ENCODE results near the gene ACBD7. TPM values are rescaled to one million over a fixed set of nuclear protein-coding genes. Genes with fewer than 3 reads are reported as not detected.

ACBD7 gene
- total RNA-seq, 1 experiment from 2014 or later, result 8.9 TPM

- H3K9me3 ChIP-seq (replicated peaks), result 0 out of 2 replicates have a peak, but pooled peaks cover 2% of the 10 kb centered on the region
- no peak overlapping the region for H3K27ac ChIP-seq
- no peaks in the 10 kb centered on the region for H3K27me3 ChIP-seq
- H3K4me1 ChIP-seq, result no peaks in the 10 kb centered on the region
- no peak overlapping the region for H3K4me3 ChIP-seq
- no peak for DNase-seq
- H3K36me3 ChIP-seq, result no peaks in the 10 kb centered on the region
Observed at GRCh38 chr10:15067154-15067553, 21.4 kb downstream of the ACBD7 start.

- Histone ChIP-seq H3K27ac (no peak overlapping the region), H3K4me1 (no peaks in the 10 kb centered on the region), H3K9me3 (replicated peaks) (0 out of 2 replicates have a peak, but pooled peaks cover 2% of the 10 kb centered on the region), H3K4me3 (no peak overlapping the region), H3K36me3 (no peaks in the 10 kb centered on the region), H3K27me3 (no peaks in the 10 kb centered on the region)
- DNase-seq, result no peak
Observed at GRCh38 chr10:15060638-15061037, 27.9 kb downstream of the ACBD7 start.

GRCh38 chr10:15059914-15060313, 28.7 kb downstream of the ACBD7 start:
- no peak overlapping the region for H3K27ac ChIP-seq
- H3K9me3 ChIP-seq (replicated peaks), result no peaks in the 10 kb centered on the region
- H3K4me1 ChIP-seq, result no peaks in the 10 kb centered on the region
- no peak overlapping the region for H3K4me3 ChIP-seq
- H3K36me3 ChIP-seq, result no peaks in the 10 kb centered on the region
- DNase-seq, result no peak
- H3K27me3 ChIP-seq, result no peaks in the 10 kb centered on the region

GRCh38 chr10:15058689-15059088, 29.9 kb downstream of the ACBD7 start:
- Histone ChIP-seq H3K9me3 (replicated peaks) (no peaks in the 10 kb centered on the region), H3K27ac (no peak overlapping the region), H3K4me1 (no peaks in the 10 kb centered on the region), H3K36me3 (no peaks in the 10 kb centered on the region), H3K4me3 (no peak overlapping the region), H3K27me3 (no peaks in the 10 kb centered on the region)
- DNase-seq, result no peak

- Histone ChIP-seq H3K36me3 (no peaks in the 10 kb centered on the region), H3K27me3 (no peaks in the 10 kb centered on the region), H3K27ac (no peak overlapping the region), H3K9me3 (replicated peaks) (no peaks in the 10 kb centered on the region), H3K4me3 (no peak overlapping the region), H3K4me1 (no peaks in the 10 kb centered on the region)
- DNase-seq, result no peak
Observed at GRCh38 chr10:15053061-15053460, 35.5 kb downstream of the ACBD7 start.

GRCh38 chr10:15052121-15052520, 36.5 kb downstream of the ACBD7 start:
- H3K9me3 ChIP-seq (replicated peaks), result no peaks in the 10 kb centered on the region
- no peaks in the 10 kb centered on the region for H3K4me1 ChIP-seq
- no peak overlapping the region for H3K4me3 ChIP-seq
- no peak overlapping the region for H3K27ac ChIP-seq
- DNase-seq, result no peak
- H3K27me3 ChIP-seq, result no peaks in the 10 kb centered on the region
- no peaks in the 10 kb centered on the region for H3K36me3 ChIP-seq

GRCh38 chr10:15049533-15049932, 39.0 kb downstream of the ACBD7 start:
- no peak overlapping the region for H3K27ac ChIP-seq
- no peaks in the 10 kb centered on the region for H3K27me3 ChIP-seq
- H3K4me1 ChIP-seq, result no peaks in the 10 kb centered on the region
- no peaks in the 10 kb centered on the region for H3K36me3 ChIP-seq
- no peak overlapping the region for H3K4me3 ChIP-seq
- no peaks in the 10 kb centered on the region for H3K9me3 ChIP-seq (replicated peaks)
- no peak for DNase-seq

GRCh38 chr10:15046626-15047025, 42.0 kb downstream of the ACBD7 start:
- Histone ChIP-seq H3K27me3 (no peaks in the 10 kb centered on the region), H3K4me3 (no peak overlapping the region), H3K36me3 (no peaks in the 10 kb centered on the region), H3K9me3 (replicated peaks) (no peaks in the 10 kb centered on the region), H3K4me1 (no peaks in the 10 kb centered on the region), H3K27ac (no peak overlapping the region)
- DNase-seq, result no peak

- no peaks in the 10 kb centered on the region for H3K27me3 ChIP-seq
- H3K27ac ChIP-seq, result no peak overlapping the region
Observed at GRCh38 chr10:15045380-15045779, 43.2 kb downstream of the ACBD7 start.

GRCh38 chr10:15043674-15044073, 44.9 kb downstream of the ACBD7 start, which contains the start of gene OLAH:
Gene OLAH, plus strand, starts transcription at chr10:15043943. Its CDS starts 3,346 bp downstream, at chr10:15047289.
- H3K9me3 ChIP-seq (replicated peaks), result no peaks in the 10 kb centered on the region
- no peak within 1 kb of the TSS for H3K4me3 ChIP-seq
- no peaks in the 10 kb centered on the region for H3K27me3 ChIP-seq
- H3K27ac ChIP-seq, result no peak within 1 kb of the TSS
- no peaks in the 10 kb centered on the region for H3K4me1 ChIP-seq
- no peak for DNase-seq
- H3K36me3 ChIP-seq, result no peaks in the 10 kb centered on the region

More at GRCh38 chr10:15045380-15045779, 43.2 kb downstream of the ACBD7 start:
- DNase-seq, result no peak
- Histone ChIP-seq H3K36me3 (no peaks in the 10 kb centered on the region), H3K4me3 (no peak overlapping the region), H3K9me3 (replicated peaks) (no peaks in the 10 kb centered on the region), H3K4me1 (no peaks in the 10 kb centered on the region)

GRCh38 chr10:15038416-15038815, 50.2 kb downstream of the ACBD7 start:
- Histone ChIP-seq H3K4me1 (no peaks in the 10 kb centered on the region), H3K36me3 (no peaks in the 10 kb centered on the region)
- no peak for DNase-seq

GRCh38 chr10:15037691-15038090, 50.9 kb downstream of the ACBD7 start:
- no peak for DNase-seq
- H3K27me3 ChIP-seq, result no peaks in the 10 kb centered on the region
- no peaks in the 10 kb centered on the region for H3K36me3 ChIP-seq
- H3K9me3 ChIP-seq (replicated peaks), result no peaks in the 10 kb centered on the region
- no peak overlapping the region for H3K4me3 ChIP-seq
- no peak overlapping the region for H3K27ac ChIP-seq
- H3K4me1 ChIP-seq, result no peaks in the 10 kb centered on the region

More at GRCh38 chr10:15038416-15038815, 50.2 kb downstream of the ACBD7 start:
- no peak overlapping the region for H3K27ac ChIP-seq
- no peaks in the 10 kb centered on the region for H3K27me3 ChIP-seq
- H3K4me3 ChIP-seq, result no peak overlapping the region
- H3K9me3 ChIP-seq (replicated peaks), result no peaks in the 10 kb centered on the region

GRCh38 chr10:15035385-15036301, 52.9 kb downstream of the ACBD7 start:
- Histone ChIP-seq H3K4me3 (no peak overlapping the region), H3K27me3 (no peaks in the 10 kb centered on the region), H3K27ac (no peak overlapping the region), H3K36me3 (no peaks in the 10 kb centered on the region), H3K4me1 (no peaks in the 10 kb centered on the region), H3K9me3 (replicated peaks) (no peaks in the 10 kb centered on the region)
- DNase-seq, result peak; percentile 17 to 39

GRCh38 chr10:15027741-15028140, 60.8 kb downstream of the ACBD7 start:
- Histone ChIP-seq H3K4me1 (no peaks in the 10 kb centered on the region), H3K36me3 (no peaks in the 10 kb centered on the region), H3K27ac (no peak overlapping the region), H3K4me3 (no peak overlapping the region), H3K27me3 (no peaks in the 10 kb centered on the region), H3K9me3 (replicated peaks) (no peaks in the 10 kb centered on the region)
- no peak for DNase-seq
